GM19455 (cell line): ENCODE data around the gene HERC4.
A peak's percentile ranks its signal among the peaks of the same experiment; 100 is the strongest.
"Not testable (repeated sequence)": the region's sequence is repeated elsewhere in the genome, so short reads cannot be mapped to it uniquely, and the experiment has no call there.

Experiments
- ATAC-seq: cut with Tn5 transposase; IDR thresholded peaks from one replicate; pipeline ENCODE4 v1.9.1; 2021; ENCODE audit not compliant: unreplicated experiment

Gene HERC4

GRCh38 chr10:68090586-68090985, 15.5 kb upstream of the HERC4 start:
- ATAC-seq, result no peak

GRCh38 chr10:68088740-68089139, 13.7 kb upstream of the HERC4 start:
- ATAC-seq, result peak; percentile 61

- ATAC-seq, result no peak
These were observed 12.8 kb upstream of the HERC4 start for GRCh38 chr10:68087685-68088401.

- no peak for ATAC-seq
These were observed 12.0 kb upstream of the HERC4 start for GRCh38 chr10:68086910-68087684.

- no peak for ATAC-seq
These were observed 10.9 kb upstream of the HERC4 start for GRCh38 chr10:68086011-68086410.

GRCh38 chr10:68084469-68084868, 9.4 kb upstream of the HERC4 start:
- no peak for ATAC-seq

- no peak for ATAC-seq
These were observed 8.9 kb upstream of the HERC4 start for GRCh38 chr10:68083953-68084352.

- no peak for ATAC-seq
These were observed 7.8 kb upstream of the HERC4 start for GRCh38 chr10:68082872-68083271.

- no peak for ATAC-seq
These were observed 6.8 kb upstream of the HERC4 start for GRCh38 chr10:68081916-68082315.

GRCh38 chr10:68080853-68081431, 5.9 kb upstream of the HERC4 start:
- ATAC-seq, result no peak

GRCh38 chr10:68079434-68079833, 4.4 kb upstream of the HERC4 start:
- ATAC-seq, result no peak

GRCh38 chr10:68077026-68077425, 1.9 kb upstream of the HERC4 start:
- no peak for ATAC-seq

GRCh38 chr10:68076081-68076480, 998 bp upstream of the HERC4 start:
- not testable (repeated sequence) for ATAC-seq

- no peak for ATAC-seq
These were observed 494 bp upstream of the HERC4 start for GRCh38 chr10:68075550-68076004.

- no peak for ATAC-seq
These were observed 880 bp downstream of the HERC4 start for GRCh38 chr10:68074031-68074774.

GRCh38 chr10:68073631-68074030, 1.5 kb downstream of the HERC4 start:
- no peak for ATAC-seq

GRCh38 chr10:68067508-68067907, 7.6 kb downstream of the HERC4 start:
- no peak for ATAC-seq

GRCh38 chr10:68067029-68067428, 8.1 kb downstream of the HERC4 start:
- no peak for ATAC-seq

GRCh38 chr10:68053553-68053952, 21.5 kb downstream of the HERC4 start:
- ATAC-seq, result no peak

- ATAC-seq, result no peak
These were observed 22.6 kb downstream of the HERC4 start for GRCh38 chr10:68052463-68052862.
